SU-DHL-6 (cell line): ENCODE results near the gene IRX4.

Experiments used
- EZH2phosphoT487 ChIP-seq: fragments of 200-600 bp; sonication (generic), shearing (Covaris generic); conservative IDR thresholded peaks from 2 replicates; pipeline ENCODE4 v1.6.1; 2018; ENCODE audit warnings: mild to moderate bottlenecking, antibody characterized with exemption, low read length, moderate library complexity, mixed read lengths
- TF ChIP-seq, protein P1 (sequence below): fragments of 200-600 bp; sonication (generic); IDR thresholded peaks from one replicate; pipeline ENCODE4 v1.5.1; 2017; ENCODE audit warnings: antibody characterized with exemption, mild to moderate bottlenecking, low read length, moderate library complexity; ENCODE audit not compliant: insufficient read depth, poor library complexity, severe bottlenecking

DNA sequence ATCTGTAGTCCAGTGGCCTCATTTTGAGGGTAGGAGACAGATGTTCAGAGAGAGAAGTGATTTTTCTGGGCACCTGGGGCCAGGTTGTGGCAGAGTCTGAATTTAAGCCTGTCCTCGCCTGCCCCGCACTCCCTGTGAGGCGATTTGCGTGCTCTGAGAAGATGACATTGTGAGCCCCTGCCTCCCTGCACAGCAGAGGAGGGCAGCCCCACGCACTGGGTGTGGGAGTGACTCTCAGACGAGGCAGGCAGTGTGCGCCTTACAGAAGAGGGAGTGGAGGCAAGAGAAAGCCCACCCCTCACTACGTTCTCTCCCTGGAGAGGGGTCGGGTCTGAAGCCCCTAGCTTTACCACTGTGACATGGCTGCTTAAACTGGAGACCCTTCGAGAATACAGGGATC, 35.7 kb downstream of the IRX4 start:
- TF ChIP-seq, protein P1, sequence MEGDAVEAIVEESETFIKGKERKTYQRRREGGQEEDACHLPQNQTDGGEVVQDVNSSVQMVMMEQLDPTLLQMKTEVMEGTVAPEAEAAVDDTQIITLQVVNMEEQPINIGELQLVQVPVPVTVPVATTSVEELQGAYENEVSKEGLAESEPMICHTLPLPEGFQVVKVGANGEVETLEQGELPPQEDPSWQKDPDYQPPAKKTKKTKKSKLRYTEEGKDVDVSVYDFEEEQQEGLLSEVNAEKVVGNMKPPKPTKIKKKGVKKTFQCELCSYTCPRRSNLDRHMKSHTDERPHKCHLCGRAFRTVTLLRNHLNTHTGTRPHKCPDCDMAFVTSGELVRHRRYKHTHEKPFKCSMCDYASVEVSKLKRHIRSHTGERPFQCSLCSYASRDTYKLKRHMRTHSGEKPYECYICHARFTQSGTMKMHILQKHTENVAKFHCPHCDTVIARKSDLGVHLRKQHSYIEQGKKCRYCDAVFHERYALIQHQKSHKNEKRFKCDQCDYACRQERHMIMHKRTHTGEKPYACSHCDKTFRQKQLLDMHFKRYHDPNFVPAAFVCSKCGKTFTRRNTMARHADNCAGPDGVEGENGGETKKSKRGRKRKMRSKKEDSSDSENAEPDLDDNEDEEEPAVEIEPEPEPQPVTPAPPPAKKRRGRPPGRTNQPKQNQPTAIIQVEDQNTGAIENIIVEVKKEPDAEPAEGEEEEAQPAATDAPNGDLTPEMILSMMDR = no peak
- TF ChIP-seq EZH2phosphoT487 = no peak
